Breast epithelium (tissue), 4 donors: ENCODE data around the gene STARD7. TPM values are rescaled to one million over a fixed set of nuclear protein-coding genes. Genes with fewer than 3 reads are reported as not detected.

Experiments used
- DNase-seq, 2 donors: peaks; one replicate each; pipeline ENCODE4 v3.0.0-alpha.2; 2019; ENCODE audit warnings: low spot score in 2 of 2
- H3K27ac ChIP-seq, 2 donors: fragments of 200-600 bp; sonication (generic) in 1 of 2; one replicate each; pipeline ENCODE4 v1.5.1; 2016 to 2019; ENCODE audit warnings: mild to moderate bottlenecking in 1 of 2
- H3K27me3 ChIP-seq, 2 donors: fragments of 200-600 bp; sonication (generic) in 1 of 2; one replicate each; pipeline versions ENCODE4 v1.5.1 to v1.6.0; 2017 to 2019; ENCODE audit warnings: control low read depth in 1 of 2, mild to moderate bottlenecking in 1 of 2
- H3K36me3 ChIP-seq: fragments of 200-600 bp; one replicate; pipeline ENCODE4 v1.5.1; 2019
- H3K4me1 ChIP-seq, 2 donors: fragments of 200-600 bp; sonication (generic); one replicate each; pipeline ENCODE4 v1.5.1; 2016 to 2019; ENCODE audit warnings: control low read depth in 1 of 2
- H3K4me3 ChIP-seq, 3 donors: fragments of 200-600 bp; sonication (generic); 1 replicate in 2 of 3; 2 replicates in 1 of 3; pipeline ENCODE4 v1.5.1; 2016 to 2019; ENCODE audit warnings: mild to moderate bottlenecking in 3 of 3, moderate library complexity in 2 of 3
- H3K9me3 ChIP-seq, 2 donors: fragments of 200-600 bp; sonication (generic) in 1 of 2; one replicate each; pipeline ENCODE4 v1.5.1; 2016 to 2019; ENCODE audit warnings: control low read depth in 1 of 2
- CTCF ChIP-seq, 3 donors: fragments of 450-650 bp; IDR thresholded peaks; one replicate each; pipeline ENCODE4 v1.5.1; 2016 to 2017; ENCODE audit warnings: antibody characterized with exemption in 3 of 3, mild to moderate bottlenecking in 3 of 3, moderate library complexity in 3 of 3
- POLR2A ChIP-seq: fragments of 450-650 bp; IDR thresholded peaks from one replicate; pipeline ENCODE4 v1.6.1; 2016; ENCODE audit warnings: antibody characterized with exemption, mild to moderate bottlenecking, moderate library complexity
- POLR2AphosphoS5 ChIP-seq, 3 donors: sonication (generic); formaldehyde crosslinking; IDR thresholded peaks; one replicate each; pipeline ENCODE4 v1.6.1; 2017; ENCODE audit warnings: antibody characterized with exemption in 3 of 3
- intact Hi-C: fragments of 100-400 bp; cut with DNase I; formaldehyde crosslinking; loops from one replicate; pipeline ENCODE4 v1.15.1; 2023; ENCODE audit warnings: low total_unique reads
- total RNA-seq, 3 donors: library from RNA; depleted of rRNA; stranded (reverse); fragments of >200 nt; gene quantifications; one replicate each; pipeline ENCODE4 v1.1.0, GENCODE V29; 2016

The STARD7 gene
- total RNA-seq, 3 donors from 2014 or later: 84.9 to 133 (median 96.3) TPM

GRCh38 chr2:96252526-96252925 is 43.9 kb upstream of the STARD7 start:
- Histone ChIP-seq H3K4me1 (no peaks in the 10 kb centered on the region), H3K27ac (peak overlapping the region; percentile 31 to 53), H3K27me3 (no peaks in the 10 kb centered on the region), H3K9me3 (no peaks in the 10 kb centered on the region), H3K36me3 (peaks cover 11% of the 10 kb centered on the region), H3K4me3 (no peak overlapping the region)
- TF ChIP-seq POLR2A (no peak), CTCF (IDR thresholded peaks at IDR 0.05) (no peak), POLR2AphosphoS5 (IDR thresholded peaks at IDR 0.05) (no peak)
- intact Hi-C loops: no loop called here
- no peak for DNase-seq

- Histone ChIP-seq H3K4me1 (no peaks in the 10 kb centered on the region), H3K4me3 (no peak overlapping the region), H3K9me3 (no peaks in the 10 kb centered on the region), H3K27me3 (no peaks in the 10 kb centered on the region), H3K27ac (peak overlapping the region; percentile 52 to 53), H3K36me3 (peaks cover 11% of the 10 kb centered on the region)
- TF ChIP-seq POLR2AphosphoS5 (IDR thresholded peaks at IDR 0.05) (peak in 1 of 3 donors; percentile 9), POLR2A (no peak), CTCF (IDR thresholded peaks at IDR 0.05) (no peak)
- intact Hi-C loops: loop anchor here (2.0 kb wide), 1 partner anchor 39 kb away; no protein-coding TSS in a partner anchor
- peak; percentile 74 to 87 for DNase-seq
Observed at GRCh38 chr2:96251721-96252292, 43.2 kb upstream of the STARD7 start.

GRCh38 chr2:96250188-96250587 is 41.6 kb upstream of the STARD7 start:
- intact Hi-C loops: loop anchor here (2.0 kb wide), 1 partner anchor 37 kb away; no protein-coding TSS in a partner anchor
- TF ChIP-seq CTCF (IDR thresholded peaks at IDR 0.05) (no peak), POLR2A (no peak), POLR2AphosphoS5 (IDR thresholded peaks at IDR 0.05) (no peak)
- Histone ChIP-seq H3K36me3 (peaks cover 11% of the 10 kb centered on the region), H3K9me3 (no peaks in the 10 kb centered on the region), H3K4me3 (no peak overlapping the region), H3K27me3 (no peaks in the 10 kb centered on the region), H3K4me1 (no peaks in the 10 kb centered on the region), H3K27ac (peak overlapping the region; percentile 52 to 75)
- DNase-seq: no peak

GRCh38 chr2:96249654-96250053 is 41.0 kb upstream of the STARD7 start:
- peak overlapping the region in 1 of 3 donors; percentile 11 for H3K4me3 ChIP-seq
- DNase-seq: no peak
- no peaks in the 10 kb centered on the region for H3K27me3 ChIP-seq
- H3K9me3 ChIP-seq: no peaks in the 10 kb centered on the region
- H3K27ac ChIP-seq: peak overlapping the region; percentile 52 to 75
- peaks cover 8% of the 10 kb centered on the region for H3K36me3 ChIP-seq
- H3K4me1 ChIP-seq: no peaks in the 10 kb centered on the region
- intact Hi-C loops: loop anchor here (2.0 kb wide), 1 partner anchor 37 kb away; no protein-coding TSS in a partner anchor
- no peak for TF ChIP-seq POLR2A
- TF ChIP-seq CTCF (IDR thresholded peaks at IDR 0.05): no peak
- no peak for TF ChIP-seq POLR2AphosphoS5 (IDR thresholded peaks at IDR 0.05)

- no peak overlapping the region for H3K4me3 ChIP-seq
- intact Hi-C loops: no loop called here
- H3K36me3 ChIP-seq: no peaks in the 10 kb centered on the region
- no peaks in the 10 kb centered on the region for H3K9me3 ChIP-seq
- no peaks in the 10 kb centered on the region for H3K27me3 ChIP-seq
- no peaks in the 10 kb centered on the region for H3K4me1 ChIP-seq
- TF ChIP-seq POLR2AphosphoS5 (IDR thresholded peaks at IDR 0.05) (no peak), CTCF (IDR thresholded peaks at IDR 0.05) (no peak), POLR2A (no peak)
- no peak for DNase-seq
- peak overlapping the region in 1 of 2 donors; percentile 75 for H3K27ac ChIP-seq
Observed at GRCh38 chr2:96248624-96249023, 40.0 kb upstream of the STARD7 start.
